Endothelial cell of umbilical vein (primary cell): ENCODE data around the gene TTC9B.

ENCODE experiments used
- POLR2A ChIP-seq: IDR thresholded peaks from 2 replicates; pipeline ENCODE4 v1.6.1; 2012; ENCODE audit warnings: low read depth, mild to moderate bottlenecking, control low read depth, low read length
- POLR2AphosphoS5 ChIP-seq: IDR thresholded peaks from 2 replicates; pipeline ENCODE4 v1.6.1; 2012; ENCODE audit warnings: low read depth, mild to moderate bottlenecking, control low read depth, low read length, moderate library complexity; ENCODE audit not compliant: insufficient read depth
- TF ChIP-seq, protein P1 (sequence below), 2 donors: IDR thresholded peaks; 1 replicate in 1 of 2; 2 replicates in 1 of 2; pipeline ENCODE4 v1.5.1; 2011; ENCODE audit warnings: low read length in 2 of 2, mild to moderate bottlenecking in 2 of 2, moderate library complexity in 2 of 2, control low read depth in 1 of 2, inconsistent platforms in 1 of 2, low read depth in 1 of 2; ENCODE audit not compliant: insufficient read depth in 1 of 2; ENCODE audit errors: extremely low read depth in 1 of 2

DNA sequence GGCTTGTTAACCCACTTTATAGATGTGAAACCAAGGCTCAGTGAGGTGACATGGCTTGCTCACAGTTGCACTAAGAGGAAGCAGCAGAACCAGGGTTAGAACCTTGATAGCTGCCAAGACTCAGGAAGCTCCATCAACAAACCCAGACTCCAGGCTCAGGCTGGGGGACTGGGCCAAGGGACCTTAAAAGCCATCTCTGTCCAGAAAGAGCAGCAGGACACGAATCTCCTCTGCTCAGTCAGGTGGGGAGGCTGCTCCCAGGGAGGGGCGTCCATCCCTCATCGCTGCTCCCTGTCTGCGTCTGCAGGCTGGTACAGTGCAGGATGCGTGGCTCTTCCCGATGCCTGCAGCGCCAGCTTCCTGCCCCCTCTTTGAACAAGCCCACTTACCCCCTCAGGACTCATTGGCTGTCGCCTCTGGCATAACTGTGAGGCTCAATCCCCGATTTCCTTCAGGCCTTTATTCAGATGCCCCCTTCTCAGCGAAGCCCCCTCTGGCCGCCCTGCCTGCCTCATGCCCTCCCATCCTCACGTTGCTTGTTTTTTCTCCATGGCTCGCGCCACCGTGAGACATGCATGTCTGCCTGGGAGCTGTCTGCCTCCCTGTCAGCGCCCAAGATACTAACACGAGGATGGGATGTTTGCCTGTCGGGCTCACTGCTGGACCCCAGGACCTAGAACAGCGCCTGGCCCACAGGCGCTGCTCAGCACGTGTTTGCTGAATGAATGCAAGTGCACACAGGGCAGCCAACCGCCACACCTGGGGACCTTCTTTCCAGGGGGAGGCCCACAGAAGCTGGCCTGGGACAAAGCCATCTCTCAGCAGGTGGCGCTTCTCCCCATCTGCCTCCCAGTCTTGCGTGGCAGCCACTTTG is 45.5 kb upstream of the TTC9B start:
- TF ChIP-seq POLR2AphosphoS5 (no peak), POLR2A (no peak)
- TF ChIP-seq, protein P1, sequence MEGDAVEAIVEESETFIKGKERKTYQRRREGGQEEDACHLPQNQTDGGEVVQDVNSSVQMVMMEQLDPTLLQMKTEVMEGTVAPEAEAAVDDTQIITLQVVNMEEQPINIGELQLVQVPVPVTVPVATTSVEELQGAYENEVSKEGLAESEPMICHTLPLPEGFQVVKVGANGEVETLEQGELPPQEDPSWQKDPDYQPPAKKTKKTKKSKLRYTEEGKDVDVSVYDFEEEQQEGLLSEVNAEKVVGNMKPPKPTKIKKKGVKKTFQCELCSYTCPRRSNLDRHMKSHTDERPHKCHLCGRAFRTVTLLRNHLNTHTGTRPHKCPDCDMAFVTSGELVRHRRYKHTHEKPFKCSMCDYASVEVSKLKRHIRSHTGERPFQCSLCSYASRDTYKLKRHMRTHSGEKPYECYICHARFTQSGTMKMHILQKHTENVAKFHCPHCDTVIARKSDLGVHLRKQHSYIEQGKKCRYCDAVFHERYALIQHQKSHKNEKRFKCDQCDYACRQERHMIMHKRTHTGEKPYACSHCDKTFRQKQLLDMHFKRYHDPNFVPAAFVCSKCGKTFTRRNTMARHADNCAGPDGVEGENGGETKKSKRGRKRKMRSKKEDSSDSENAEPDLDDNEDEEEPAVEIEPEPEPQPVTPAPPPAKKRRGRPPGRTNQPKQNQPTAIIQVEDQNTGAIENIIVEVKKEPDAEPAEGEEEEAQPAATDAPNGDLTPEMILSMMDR (IDR thresholded peaks at IDR 0.05; ENCODE audit: extremely low read depth in 1 of 2, insufficient read depth in 1 of 2, low read depth in 1 of 2, low read length in 2 of 2), result no peak
